Measurements from ENCODE around the gene WDR91.

Gene WDR91

DNA sequence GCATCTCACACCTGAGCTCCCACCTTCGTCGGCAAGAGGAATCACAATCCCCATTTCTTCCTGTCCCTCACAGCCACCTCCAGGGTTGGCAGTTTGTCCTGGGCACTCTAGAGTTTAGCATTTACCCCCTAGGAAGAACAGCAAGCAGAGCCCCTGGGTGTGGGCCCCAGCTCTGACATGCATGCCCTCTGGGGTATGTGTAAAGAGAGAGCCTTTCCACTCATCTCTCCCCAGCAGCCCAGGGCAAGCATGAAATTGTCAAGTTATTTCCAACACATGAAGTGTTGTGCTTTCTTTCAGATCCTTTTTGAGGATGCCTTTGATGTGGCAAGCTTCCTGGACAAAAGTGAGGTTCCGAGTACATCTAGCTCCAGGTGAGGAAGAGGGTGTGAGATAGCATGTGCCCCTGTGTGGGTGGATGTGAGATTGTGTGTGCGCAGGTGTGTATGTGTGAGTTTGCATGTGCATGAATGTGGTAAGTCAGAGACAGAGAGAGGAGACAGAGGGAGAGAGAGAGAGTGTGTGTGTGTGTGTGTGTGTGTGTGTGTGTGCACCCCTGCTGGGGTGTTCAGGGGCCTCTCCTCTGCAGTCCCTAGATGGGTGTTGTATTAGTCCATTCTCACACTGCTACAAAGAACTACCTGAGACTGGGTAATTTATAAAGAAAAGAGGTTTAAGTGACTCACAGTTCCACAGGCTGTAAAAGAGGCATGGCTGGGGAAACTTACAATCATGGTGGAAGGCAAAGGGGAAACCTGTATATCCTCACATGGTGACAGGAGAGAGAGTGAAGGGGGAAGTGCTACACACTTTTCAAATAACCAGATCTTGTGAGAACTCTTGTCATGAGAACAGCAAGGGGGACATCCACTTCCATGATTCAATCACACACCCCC is 40.4 kb upstream of the WDR91 start:
- Histone ChIP-seq H3K9ac (ENCODE audit: insufficient read length, low read depth) (no peak overlapping the region), H3K9me3 (ENCODE audit: insufficient read depth, low read length) (no peaks in the 10 kb centered on the region), H3K36me3 (ENCODE audit: insufficient read depth, insufficient read length, low read length) (no peaks in the 10 kb centered on the region), H3K4me3 (ENCODE audit: insufficient read length, low read depth) (no peak overlapping the region), H3K4me1 (ENCODE audit: insufficient read depth, insufficient read length) (peaks cover under 1% of the 10 kb centered on the region), H3K27me3 (ENCODE audit: insufficient read depth, insufficient read length) (no peaks in the 10 kb centered on the region)
- TF ChIP-seq SUZ12 (IDR thresholded peaks at IDR 0.05; ENCODE audit: extremely low read depth, insufficient read depth, insufficient read length) (no peak), YY1 (IDR thresholded peaks at IDR 0.05; ENCODE audit: insufficient read depth, insufficient read length) (no peak), ZNF274 (IDR thresholded peaks at IDR 0.05; ENCODE audit: low read depth, low read length) (no peak)
- no peak for DNase-seq (ENCODE audit: low read depth, low spot score)

DNA sequence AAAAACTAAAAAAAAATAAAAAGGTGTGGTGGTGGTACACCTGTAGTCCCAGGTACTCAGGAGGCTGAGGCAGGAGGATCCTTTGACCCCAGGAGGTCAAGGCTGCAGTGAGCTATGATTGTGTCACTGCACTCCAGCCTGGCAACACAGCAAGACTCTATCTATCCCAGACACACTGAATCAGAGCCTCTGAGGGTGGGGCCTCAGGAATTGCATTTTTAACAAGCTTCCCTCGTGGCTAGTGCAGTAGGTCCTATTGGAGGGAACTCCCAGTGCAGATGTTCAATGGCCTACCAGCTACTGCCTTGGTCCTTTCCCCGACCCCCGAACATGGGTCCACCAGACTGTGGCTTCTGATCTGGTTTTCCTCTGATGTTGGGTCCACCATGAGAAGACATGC is 37.2 kb upstream of the WDR91 start:
- Histone ChIP-seq H3K9ac (ENCODE audit: insufficient read length, low read depth) (no peak overlapping the region), H3K4me1 (ENCODE audit: insufficient read depth, insufficient read length) (no peaks in the 10 kb centered on the region), H3K4me3 (ENCODE audit: insufficient read length, low read depth) (no peak overlapping the region), H3K27me3 (ENCODE audit: insufficient read depth, insufficient read length) (no peaks in the 10 kb centered on the region), H3K9me3 (ENCODE audit: insufficient read depth, low read length) (no peaks in the 10 kb centered on the region), H3K36me3 (ENCODE audit: insufficient read depth, insufficient read length, low read length) (no peaks in the 10 kb centered on the region)
- no peak for DNase-seq (ENCODE audit: low read depth, low spot score)
- TF ChIP-seq ZNF274 (IDR thresholded peaks at IDR 0.05; ENCODE audit: low read depth, low read length) (no peak), SUZ12 (IDR thresholded peaks at IDR 0.05; ENCODE audit: extremely low read depth, insufficient read depth, insufficient read length) (no peak), YY1 (IDR thresholded peaks at IDR 0.05; ENCODE audit: insufficient read depth, insufficient read length) (no peak)

DNA sequence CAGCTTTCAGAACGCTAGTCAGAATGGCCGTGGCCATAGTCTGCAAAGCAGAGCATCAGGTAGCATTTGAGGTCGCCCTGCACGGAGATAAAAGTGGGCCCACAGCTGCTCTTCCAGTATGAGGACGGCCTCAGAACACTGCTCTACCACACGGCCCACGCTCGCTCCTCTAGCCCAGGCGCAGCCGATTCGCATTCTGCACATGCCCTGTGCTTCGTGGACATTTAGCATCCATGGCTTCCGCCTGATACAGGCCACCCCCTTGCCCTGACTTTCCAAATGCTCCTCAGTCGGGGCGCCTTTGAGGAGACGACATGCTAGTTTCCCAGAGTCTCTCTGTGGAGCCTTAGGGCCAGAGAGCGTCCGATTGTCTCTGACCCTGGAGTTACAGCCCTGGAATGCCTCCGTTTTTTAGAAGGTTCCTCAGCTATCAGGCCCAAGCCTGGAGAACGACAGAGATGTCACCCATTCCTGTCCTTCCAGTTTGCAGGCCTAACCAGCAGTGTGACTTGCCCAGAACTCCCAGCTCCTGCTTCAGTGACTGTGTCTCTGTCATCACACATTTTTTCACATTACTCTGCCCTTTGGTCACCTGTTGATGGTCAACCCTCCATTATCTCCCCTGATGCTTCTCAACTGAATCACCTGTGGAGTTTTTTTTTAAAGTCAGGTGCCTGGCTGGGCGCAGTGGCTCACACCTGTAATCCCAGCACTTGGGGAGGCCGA is 36.6 kb upstream of the WDR91 start:
- H3K4me3 ChIP-seq (ENCODE audit: insufficient read length, low read depth), result no peak overlapping the region
- no peaks in the 10 kb centered on the region for H3K36me3 ChIP-seq (ENCODE audit: insufficient read depth, insufficient read length, low read length)
- no peak for DNase-seq (ENCODE audit: low read depth, low spot score)
- no peaks in the 10 kb centered on the region for H3K4me1 ChIP-seq (ENCODE audit: insufficient read depth, insufficient read length)
- no peaks in the 10 kb centered on the region for H3K9me3 ChIP-seq (ENCODE audit: insufficient read depth, low read length)
- TF ChIP-seq YY1 (IDR thresholded peaks at IDR 0.05; ENCODE audit: insufficient read depth, insufficient read length), result no peak
- no peak for TF ChIP-seq ZNF274 (IDR thresholded peaks at IDR 0.05; ENCODE audit: low read depth, low read length)
- no peak for TF ChIP-seq SUZ12 (IDR thresholded peaks at IDR 0.05; ENCODE audit: extremely low read depth, insufficient read depth, insufficient read length)
- no peaks in the 10 kb centered on the region for H3K27me3 ChIP-seq (ENCODE audit: insufficient read depth, insufficient read length)
- no peak overlapping the region for H3K9ac ChIP-seq (ENCODE audit: insufficient read length, low read depth)

DNA sequence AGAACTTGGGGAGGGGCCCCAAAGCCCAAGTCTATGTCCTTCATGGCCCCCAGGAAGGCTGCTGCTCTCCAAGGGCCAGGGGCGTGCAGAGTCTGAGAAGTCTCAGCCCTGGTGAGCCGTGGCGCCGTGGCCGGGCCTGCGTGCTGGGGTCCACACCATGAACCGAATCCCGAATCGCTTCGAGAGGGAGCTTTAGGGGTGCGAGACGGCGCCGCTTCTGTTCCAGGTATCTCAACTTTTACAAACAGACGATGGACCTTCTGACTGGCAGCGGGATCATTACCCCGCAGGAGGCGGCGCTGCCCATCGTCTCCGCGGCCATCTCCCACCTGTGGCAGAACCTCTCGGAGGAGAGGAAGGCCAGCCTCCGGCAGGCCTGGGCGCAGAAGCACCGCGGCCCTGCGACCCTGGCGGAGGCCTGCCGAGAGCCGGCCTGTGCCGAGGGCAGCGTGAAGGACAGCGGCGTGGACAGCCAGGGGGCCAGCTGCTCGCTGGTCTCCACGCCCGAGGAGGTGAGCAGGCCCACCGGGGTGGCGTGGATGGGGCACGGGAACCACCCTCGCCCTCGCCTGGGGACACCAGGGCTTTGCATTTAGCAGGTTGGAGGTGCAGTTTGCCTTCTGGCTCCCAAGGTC is 35.0 kb upstream of the WDR91 start:
- no peak overlapping the region for H3K9ac ChIP-seq (ENCODE audit: insufficient read length, low read depth)
- no peak overlapping the region for H3K4me3 ChIP-seq (ENCODE audit: insufficient read length, low read depth)
- H3K27me3 ChIP-seq (ENCODE audit: insufficient read depth, insufficient read length), result no peaks in the 10 kb centered on the region
- H3K36me3 ChIP-seq (ENCODE audit: insufficient read depth, insufficient read length, low read length), result no peaks in the 10 kb centered on the region
- no peaks in the 10 kb centered on the region for H3K4me1 ChIP-seq (ENCODE audit: insufficient read depth, insufficient read length)
- no peak for TF ChIP-seq SUZ12 (IDR thresholded peaks at IDR 0.05; ENCODE audit: extremely low read depth, insufficient read depth, insufficient read length)
- no peak for TF ChIP-seq ZNF274 (IDR thresholded peaks at IDR 0.05; ENCODE audit: low read depth, low read length)
- no peak for TF ChIP-seq YY1 (IDR thresholded peaks at IDR 0.05; ENCODE audit: insufficient read depth, insufficient read length)
- no peaks in the 10 kb centered on the region for H3K9me3 ChIP-seq (ENCODE audit: insufficient read depth, low read length)
- DNase-seq (ENCODE audit: low read depth, low spot score), result no peak

DNA sequence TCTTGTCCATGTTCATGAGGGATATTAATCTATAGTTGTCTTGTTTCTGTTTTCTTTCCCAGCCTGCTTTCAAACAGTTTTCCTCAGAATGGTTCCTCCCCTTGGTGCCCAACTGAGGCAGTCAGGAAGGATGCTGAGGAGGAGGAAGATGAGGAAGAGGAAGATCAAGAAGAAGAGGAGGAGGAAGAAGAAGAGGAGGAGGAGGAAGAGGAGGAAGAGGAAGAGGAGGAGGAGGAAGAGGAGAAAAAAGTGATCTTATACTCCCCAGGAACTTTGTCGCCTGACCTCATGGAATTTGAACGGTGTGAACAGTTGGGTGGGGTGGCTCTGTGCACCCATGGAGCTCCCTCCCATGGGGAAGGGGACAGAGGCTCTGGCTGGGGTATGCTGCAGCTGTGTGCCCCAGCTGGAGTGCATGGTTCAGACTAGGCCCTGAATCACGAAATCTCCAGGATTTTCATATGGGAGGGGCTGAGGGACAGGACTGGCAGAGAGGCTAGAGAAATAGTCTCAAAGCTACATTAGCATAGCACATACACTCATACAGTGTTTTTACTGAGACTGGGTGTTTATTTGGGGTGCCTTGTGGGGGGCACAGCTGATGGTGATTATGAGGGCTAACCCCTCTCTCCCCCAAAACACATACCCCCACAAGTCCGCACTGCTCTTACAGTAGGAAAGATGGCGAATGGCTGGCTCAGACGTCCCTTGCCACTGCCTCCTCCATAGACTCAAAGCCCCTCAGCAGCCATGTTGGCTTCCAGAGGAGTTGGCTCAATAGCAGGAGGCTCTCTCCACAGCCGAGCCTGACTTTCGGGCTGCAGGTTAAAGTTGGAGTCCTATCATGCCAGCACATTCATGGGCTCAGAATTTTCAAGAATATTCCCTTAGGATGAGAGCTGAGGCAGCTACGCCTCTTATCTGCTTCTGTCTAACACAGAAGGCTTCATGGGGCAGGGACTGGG is 34.2 kb upstream of the WDR91 start:
- TF ChIP-seq YY1 (IDR thresholded peaks at IDR 0.05; ENCODE audit: insufficient read depth, insufficient read length) (no peak), ZNF274 (IDR thresholded peaks at IDR 0.05; ENCODE audit: low read depth, low read length) (no peak), SUZ12 (IDR thresholded peaks at IDR 0.05; ENCODE audit: extremely low read depth, insufficient read depth, insufficient read length) (no peak)
- H3K9me3 ChIP-seq (ENCODE audit: insufficient read depth, low read length), result no peaks in the 10 kb centered on the region
- H3K27me3 ChIP-seq (ENCODE audit: insufficient read depth, insufficient read length), result no peaks in the 10 kb centered on the region
- DNase-seq (ENCODE audit: low read depth, low spot score), result no peak
- H3K9ac ChIP-seq (ENCODE audit: insufficient read length, low read depth), result no peak overlapping the region
- H3K4me3 ChIP-seq (ENCODE audit: insufficient read length, low read depth), result no peak overlapping the region
- no peaks in the 10 kb centered on the region for H3K4me1 ChIP-seq (ENCODE audit: insufficient read depth, insufficient read length)
- no peaks in the 10 kb centered on the region for H3K36me3 ChIP-seq (ENCODE audit: insufficient read depth, insufficient read length, low read length)

DNA sequence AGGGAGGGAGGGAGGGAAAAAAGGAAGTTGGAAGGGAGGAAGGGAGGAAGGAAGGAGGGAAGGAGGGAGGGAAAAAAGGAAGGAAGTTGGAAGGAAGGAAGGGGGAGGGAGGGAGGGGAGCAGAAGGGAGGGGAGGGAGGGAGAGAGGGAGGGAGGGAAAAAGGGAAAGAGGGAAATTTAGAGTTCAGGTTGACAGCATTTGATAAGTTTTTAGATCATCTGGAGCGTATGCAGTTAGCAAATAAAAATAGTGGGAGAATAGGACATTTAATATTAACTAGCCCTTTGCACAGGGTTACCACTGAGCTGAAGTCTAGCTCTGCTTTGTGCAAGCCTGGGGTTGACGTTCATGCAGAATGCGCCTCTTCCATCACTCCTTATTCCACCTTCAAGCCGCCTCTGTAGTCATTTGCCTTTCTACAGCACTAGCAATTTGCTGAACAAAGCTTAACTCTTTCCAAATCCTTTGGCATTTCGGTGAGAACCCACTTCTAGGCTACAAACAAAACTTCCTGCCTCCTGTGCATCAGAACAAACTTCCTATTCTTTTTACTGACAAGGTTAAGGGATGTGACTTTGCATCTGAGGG is 30.9 kb upstream of the WDR91 start:
- H3K4me1 ChIP-seq (ENCODE audit: insufficient read depth, insufficient read length), result no peaks in the 10 kb centered on the region
- H3K9me3 ChIP-seq (ENCODE audit: insufficient read depth, low read length), result no peaks in the 10 kb centered on the region
- no peaks in the 10 kb centered on the region for H3K36me3 ChIP-seq (ENCODE audit: insufficient read depth, insufficient read length, low read length)
- H3K4me3 ChIP-seq (ENCODE audit: insufficient read length, low read depth), result no peak overlapping the region
- H3K27me3 ChIP-seq (ENCODE audit: insufficient read depth, insufficient read length), result no peaks in the 10 kb centered on the region
- no peak overlapping the region for H3K9ac ChIP-seq (ENCODE audit: insufficient read length, low read depth)
- TF ChIP-seq ZNF274 (IDR thresholded peaks at IDR 0.05; ENCODE audit: low read depth, low read length), result no peak
- TF ChIP-seq SUZ12 (IDR thresholded peaks at IDR 0.05; ENCODE audit: extremely low read depth, insufficient read depth, insufficient read length), result no peak
- TF ChIP-seq YY1 (IDR thresholded peaks at IDR 0.05; ENCODE audit: insufficient read depth, insufficient read length), result no peak
- DNase-seq (ENCODE audit: low read depth, low spot score), result no peak

Measured in NT2/D1 (cell line).